ENCODE measurements around the gene MROH7. TPM values are rescaled to one million over a fixed set of nuclear protein-coding genes. Genes with fewer than 3 reads are reported as not detected.

MROH7 gene
- total RNA-seq, 4 donors from 2014 or later, result 3.5 to 11.8 (median 5.4) TPM

GRCh38 chr1:54679706-54680105 lies 38.1 kb downstream of the MROH7 start:
- H3K4me3 ChIP-seq, result no peak overlapping the region
- TF ChIP-seq, protein P1, sequence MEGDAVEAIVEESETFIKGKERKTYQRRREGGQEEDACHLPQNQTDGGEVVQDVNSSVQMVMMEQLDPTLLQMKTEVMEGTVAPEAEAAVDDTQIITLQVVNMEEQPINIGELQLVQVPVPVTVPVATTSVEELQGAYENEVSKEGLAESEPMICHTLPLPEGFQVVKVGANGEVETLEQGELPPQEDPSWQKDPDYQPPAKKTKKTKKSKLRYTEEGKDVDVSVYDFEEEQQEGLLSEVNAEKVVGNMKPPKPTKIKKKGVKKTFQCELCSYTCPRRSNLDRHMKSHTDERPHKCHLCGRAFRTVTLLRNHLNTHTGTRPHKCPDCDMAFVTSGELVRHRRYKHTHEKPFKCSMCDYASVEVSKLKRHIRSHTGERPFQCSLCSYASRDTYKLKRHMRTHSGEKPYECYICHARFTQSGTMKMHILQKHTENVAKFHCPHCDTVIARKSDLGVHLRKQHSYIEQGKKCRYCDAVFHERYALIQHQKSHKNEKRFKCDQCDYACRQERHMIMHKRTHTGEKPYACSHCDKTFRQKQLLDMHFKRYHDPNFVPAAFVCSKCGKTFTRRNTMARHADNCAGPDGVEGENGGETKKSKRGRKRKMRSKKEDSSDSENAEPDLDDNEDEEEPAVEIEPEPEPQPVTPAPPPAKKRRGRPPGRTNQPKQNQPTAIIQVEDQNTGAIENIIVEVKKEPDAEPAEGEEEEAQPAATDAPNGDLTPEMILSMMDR (IDR thresholded peaks at IDR 0.05), result no peak
- TF ChIP-seq POLR2A (IDR thresholded peaks at IDR 0.05), result no peak
- H3K27ac ChIP-seq, result no peak overlapping the region
- intact Hi-C loops (cut with DNase I; ENCODE audit: low total_unique reads), result no loop called here
- DNase-seq, result no peak
- no peaks in the 10 kb centered on the region for H3K9me3 ChIP-seq
- no peaks in the 10 kb centered on the region for H3K27me3 ChIP-seq
- no peaks in the 10 kb centered on the region for H3K36me3 ChIP-seq
- H3K4me1 ChIP-seq, result no peaks in the 10 kb centered on the region

GRCh38 chr1:54680387-54680786 lies 38.8 kb downstream of the MROH7 start:
- Histone ChIP-seq H3K36me3 (no peaks in the 10 kb centered on the region), H3K27ac (no peak overlapping the region), H3K9me3 (no peaks in the 10 kb centered on the region), H3K4me1 (no peaks in the 10 kb centered on the region), H3K4me3 (no peak overlapping the region), H3K27me3 (no peaks in the 10 kb centered on the region)
- no peak for DNase-seq
- TF ChIP-seq, protein P1 (IDR thresholded peaks at IDR 0.05), result no peak
- no peak for TF ChIP-seq POLR2A (IDR thresholded peaks at IDR 0.05)
- intact Hi-C loops (cut with DNase I; ENCODE audit: low total_unique reads), result no loop called here

DNA sequence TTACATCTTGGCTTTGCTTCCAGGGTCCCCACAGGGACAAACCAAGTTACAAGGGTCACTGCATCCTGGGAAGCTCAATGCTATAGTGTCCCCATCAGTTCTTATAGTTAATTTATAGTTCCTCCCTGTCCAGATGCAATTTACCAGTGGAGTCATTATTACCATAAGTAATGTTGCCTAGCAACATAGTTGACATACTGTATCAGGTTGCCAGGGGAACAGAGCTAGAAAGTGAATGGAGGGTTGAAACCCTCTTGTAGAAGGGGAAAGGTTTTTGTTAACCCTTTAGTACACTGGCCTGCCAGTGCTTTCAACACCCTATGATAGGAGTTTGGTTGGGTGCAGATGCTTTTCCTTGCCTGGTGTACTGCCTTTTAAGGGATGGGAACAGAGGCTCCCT lies 39.8 kb downstream of the MROH7 start:
- H3K27ac ChIP-seq, result no peak overlapping the region
- no peak overlapping the region for H3K4me3 ChIP-seq
- no peak for DNase-seq
- TF ChIP-seq, protein P1 (IDR thresholded peaks at IDR 0.05), result no peak
- TF ChIP-seq POLR2A (IDR thresholded peaks at IDR 0.05), result no peak
- H3K36me3 ChIP-seq, result no peaks in the 10 kb centered on the region
- intact Hi-C loops (cut with DNase I; ENCODE audit: low total_unique reads), result no loop called here
- no peaks in the 10 kb centered on the region for H3K27me3 ChIP-seq
- no peaks in the 10 kb centered on the region for H3K9me3 ChIP-seq
- no peaks in the 10 kb centered on the region for H3K4me1 ChIP-seq

GRCh38 chr1:54683453-54683852 lies 41.9 kb downstream of the MROH7 start:
- no peak overlapping the region for H3K4me3 ChIP-seq
- no peaks in the 10 kb centered on the region for H3K36me3 ChIP-seq
- no peak for DNase-seq
- TF ChIP-seq, protein P1 (IDR thresholded peaks at IDR 0.05), result no peak
- TF ChIP-seq POLR2A (IDR thresholded peaks at IDR 0.05), result no peak
- no peak overlapping the region for H3K27ac ChIP-seq
- H3K27me3 ChIP-seq, result no peaks in the 10 kb centered on the region
- H3K9me3 ChIP-seq, result no peaks in the 10 kb centered on the region
- intact Hi-C loops (cut with DNase I; ENCODE audit: low total_unique reads), result no loop called here
- H3K4me1 ChIP-seq, result no peaks in the 10 kb centered on the region

DNA sequence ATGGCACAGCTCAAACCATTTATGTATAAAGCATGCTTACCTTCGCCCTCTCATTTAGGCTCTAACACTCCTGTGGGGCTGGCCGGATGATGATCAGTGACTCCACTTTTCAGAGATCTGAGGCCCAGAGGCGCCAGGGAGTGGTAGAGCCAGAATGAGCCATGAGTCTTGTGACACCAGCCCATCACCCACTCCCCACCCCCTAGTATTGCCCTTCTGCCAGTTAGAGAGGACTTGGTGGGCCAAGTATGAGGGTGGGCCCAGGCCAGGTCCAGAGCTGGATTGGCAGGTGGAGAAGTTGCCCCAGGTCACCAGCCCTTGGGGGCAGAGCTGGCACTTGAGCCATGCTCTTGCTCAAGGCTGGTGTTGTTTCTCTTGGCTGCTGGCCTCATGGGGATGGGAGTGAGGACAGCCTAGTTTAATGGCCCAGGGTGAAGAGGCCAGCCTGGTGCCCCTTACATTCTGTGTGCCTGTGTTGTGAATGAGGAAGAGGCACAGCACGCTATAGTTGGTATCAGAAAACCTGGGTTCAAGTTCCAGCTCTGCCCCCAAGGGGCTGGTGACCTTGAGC lies 43.8 kb downstream of the MROH7 start:
- intact Hi-C loops (cut with DNase I; ENCODE audit: low total_unique reads), result no loop called here
- no peak for TF ChIP-seq POLR2A (IDR thresholded peaks at IDR 0.05)
- TF ChIP-seq, protein P1 (IDR thresholded peaks at IDR 0.05), result no peak
- Histone ChIP-seq H3K4me1 (no peaks in the 10 kb centered on the region), H3K9me3 (no peaks in the 10 kb centered on the region), H3K4me3 (no peak overlapping the region), H3K36me3 (no peaks in the 10 kb centered on the region), H3K27me3 (no peaks in the 10 kb centered on the region), H3K27ac (no peak overlapping the region)
- no peak for DNase-seq
